ENCODE results near the gene PRKG1. TPM values are rescaled to one million over a fixed set of nuclear protein-coding genes. Genes with fewer than 3 reads are reported as not detected.

PRKG1 gene
- total RNA-seq, 1 experiment from 2014 or later, result 7.4 TPM

DNA sequence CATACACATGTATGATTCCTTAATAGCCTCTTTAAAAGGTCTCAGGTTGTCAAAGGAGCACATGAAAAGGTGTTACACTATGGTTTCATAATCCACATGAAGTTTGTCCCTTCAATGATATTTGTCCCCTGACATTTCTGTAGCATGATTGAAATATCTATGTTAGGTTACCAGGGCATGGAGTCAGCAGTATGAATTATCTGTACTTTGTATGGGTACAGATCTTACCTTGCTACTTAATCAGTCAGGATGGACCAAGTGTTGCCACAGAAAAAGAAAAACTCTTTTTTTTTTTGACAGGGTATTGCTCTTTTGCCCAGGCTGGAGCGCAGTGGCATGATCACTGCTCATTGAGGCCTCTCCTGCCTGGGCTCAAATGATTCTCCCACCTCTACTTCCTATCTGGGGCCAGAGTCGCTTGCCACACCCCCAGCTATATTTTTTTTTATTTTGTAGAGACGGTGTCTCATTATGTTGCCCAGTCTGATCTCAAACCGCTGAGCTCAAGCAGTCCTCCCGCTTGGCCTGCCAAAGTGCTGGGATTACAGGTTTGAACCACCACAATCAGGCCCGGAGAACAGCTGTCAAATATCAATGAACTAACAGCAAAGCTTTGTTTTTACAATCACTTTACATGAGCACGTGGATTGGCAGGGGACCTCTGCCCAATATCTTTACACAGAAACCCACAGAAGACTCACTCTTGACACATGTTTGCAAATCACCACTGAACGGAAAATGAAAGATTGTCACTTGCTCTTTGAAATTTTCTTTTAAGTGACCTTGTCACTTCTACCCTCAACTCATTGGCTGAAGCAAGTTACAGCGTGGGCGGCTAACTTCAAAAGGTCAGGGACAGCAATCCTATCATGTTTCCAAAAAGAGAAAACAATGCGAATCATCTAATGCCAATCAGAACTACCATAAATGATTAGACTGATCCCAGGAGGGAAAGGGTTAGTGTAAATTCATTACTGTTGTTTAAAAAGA, 140.2 kb downstream of the PRKG1 start:
- ChIA-PET CTCF (interaction anchor here (0.7 kb wide), 1 partner anchor 155 kb away, joined by 5 read pairs; no protein-coding TSS in a partner anchor), POLR2A (ENCODE audit: unreplicated experiment) (no interaction called here)
- no peaks in the 10 kb centered on the region for H4K20me1 ChIP-seq (ENCODE audit: low read length)
- BruUV-seq (replicated peaks), result no TSS peak
- DNase-seq (no peak), ATAC-seq (no peak)
- no peak overlapping the region for H3K9ac ChIP-seq (ENCODE audit: low read length)
- TF ChIP-seq EZH2phosphoT487 (IDR thresholded peaks at IDR 0.05; ENCODE audit: borderline replicate concordance, low read length), result no peak
- TF ChIP-seq EZH2 (IDR thresholded peaks at IDR 0.05; ENCODE audit: low read length, unreplicated experiment), result no peak
- TF ChIP-seq, protein P1, sequence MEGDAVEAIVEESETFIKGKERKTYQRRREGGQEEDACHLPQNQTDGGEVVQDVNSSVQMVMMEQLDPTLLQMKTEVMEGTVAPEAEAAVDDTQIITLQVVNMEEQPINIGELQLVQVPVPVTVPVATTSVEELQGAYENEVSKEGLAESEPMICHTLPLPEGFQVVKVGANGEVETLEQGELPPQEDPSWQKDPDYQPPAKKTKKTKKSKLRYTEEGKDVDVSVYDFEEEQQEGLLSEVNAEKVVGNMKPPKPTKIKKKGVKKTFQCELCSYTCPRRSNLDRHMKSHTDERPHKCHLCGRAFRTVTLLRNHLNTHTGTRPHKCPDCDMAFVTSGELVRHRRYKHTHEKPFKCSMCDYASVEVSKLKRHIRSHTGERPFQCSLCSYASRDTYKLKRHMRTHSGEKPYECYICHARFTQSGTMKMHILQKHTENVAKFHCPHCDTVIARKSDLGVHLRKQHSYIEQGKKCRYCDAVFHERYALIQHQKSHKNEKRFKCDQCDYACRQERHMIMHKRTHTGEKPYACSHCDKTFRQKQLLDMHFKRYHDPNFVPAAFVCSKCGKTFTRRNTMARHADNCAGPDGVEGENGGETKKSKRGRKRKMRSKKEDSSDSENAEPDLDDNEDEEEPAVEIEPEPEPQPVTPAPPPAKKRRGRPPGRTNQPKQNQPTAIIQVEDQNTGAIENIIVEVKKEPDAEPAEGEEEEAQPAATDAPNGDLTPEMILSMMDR (conservative IDR thresholded peaks at IDR 0.05; ENCODE audit: low read depth, low read length), result no peak
- H3K36me3 ChIP-seq (ENCODE audit: low read depth, low read length), result no peaks in the 10 kb centered on the region
- no peaks in the 10 kb centered on the region for H3K4me1 ChIP-seq (ENCODE audit: insufficient read depth, low read length)
- H3K4me2 ChIP-seq (ENCODE audit: low read length), result no peak overlapping the region
- H3K27ac ChIP-seq (ENCODE audit: low read length), result no peak overlapping the region
- H3K27me3 ChIP-seq (ENCODE audit: low read length), result no peaks in the 10 kb centered on the region
- H2AFZ ChIP-seq (ENCODE audit: low read length), result no peak overlapping the region
- no peaks in the 10 kb centered on the region for H3F3A ChIP-seq (ENCODE audit: low read length, unreplicated experiment)
- H3K79me2 ChIP-seq (ENCODE audit: low read length), result no peaks in the 10 kb centered on the region
- H3K9me3 ChIP-seq (ENCODE audit: low read length), result no peaks in the 10 kb centered on the region
- no peaks in the 10 kb centered on the region for H3K9me2 ChIP-seq (replicated peaks; ENCODE audit: low read length)
- intact Hi-C loops (cut with micrococcal nuclease), result no loop called here
- H3K4me3 ChIP-seq (ENCODE audit: low read length), result no peak overlapping the region

DNA sequence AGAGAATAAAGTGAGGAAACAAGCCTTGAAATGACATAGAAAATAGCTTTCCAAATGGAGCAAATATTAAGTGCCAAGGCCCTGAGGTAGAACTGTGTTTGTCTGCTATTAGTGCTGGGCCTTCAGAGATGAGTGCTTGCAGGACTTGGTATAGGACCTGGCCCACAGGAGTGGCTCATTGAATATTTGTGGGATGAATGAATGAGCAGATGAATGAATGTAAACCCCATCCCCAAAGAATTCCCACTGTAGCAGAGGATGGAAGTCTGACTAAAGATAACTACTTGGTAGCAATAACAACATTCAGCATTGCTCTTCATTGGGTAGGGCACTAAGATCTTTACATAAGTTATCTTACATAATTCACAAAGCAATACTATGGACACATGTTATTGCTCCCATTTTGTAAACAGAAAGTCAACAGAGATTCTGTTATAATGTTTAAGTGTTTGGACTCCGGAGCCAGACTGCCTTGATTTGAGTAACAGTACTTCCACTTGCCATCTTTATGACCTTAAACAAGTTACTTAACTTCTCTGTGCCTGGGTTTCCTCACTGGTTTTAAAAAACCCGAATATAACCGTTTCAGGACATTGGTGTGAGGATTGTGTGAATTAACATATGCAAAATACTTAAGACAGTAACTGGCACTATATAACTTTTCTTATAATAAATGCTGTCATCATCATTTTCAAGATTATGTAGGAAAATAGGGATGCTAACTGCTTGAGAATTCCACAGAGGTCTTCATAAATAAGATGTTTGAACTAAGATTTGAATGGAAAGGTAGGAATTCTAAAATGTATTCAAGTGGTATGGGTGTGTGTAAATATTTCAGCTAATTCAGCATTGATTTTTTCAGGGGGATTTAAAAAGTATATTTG, 141.9 kb downstream of the PRKG1 start:
- Histone ChIP-seq H3F3A (ENCODE audit: low read length, unreplicated experiment) (no peaks in the 10 kb centered on the region), H2AFZ (ENCODE audit: low read length) (no peak overlapping the region), H3K4me2 (ENCODE audit: low read length) (no peak overlapping the region), H3K9me3 (ENCODE audit: low read length) (no peaks in the 10 kb centered on the region), H3K9ac (ENCODE audit: low read length) (no peak overlapping the region), H3K9me2 (replicated peaks; ENCODE audit: low read length) (no peaks in the 10 kb centered on the region), H3K79me2 (ENCODE audit: low read length) (no peaks in the 10 kb centered on the region), H3K4me3 (ENCODE audit: low read length) (no peak overlapping the region), H3K4me1 (ENCODE audit: insufficient read depth, low read length) (no peaks in the 10 kb centered on the region), H3K36me3 (ENCODE audit: low read depth, low read length) (no peaks in the 10 kb centered on the region), H3K27ac (ENCODE audit: low read length) (no peak overlapping the region), H3K27me3 (ENCODE audit: low read length) (no peaks in the 10 kb centered on the region), H4K20me1 (ENCODE audit: low read length) (no peaks in the 10 kb centered on the region)
- TF ChIP-seq EZH2phosphoT487 (IDR thresholded peaks at IDR 0.05; ENCODE audit: borderline replicate concordance, low read length), result no peak
- TF ChIP-seq, protein P1 (conservative IDR thresholded peaks at IDR 0.05; ENCODE audit: low read depth, low read length), result no peak
- no peak for TF ChIP-seq EZH2 (IDR thresholded peaks at IDR 0.05; ENCODE audit: low read length, unreplicated experiment)
- no peak for DNase-seq
- ChIA-PET CTCF (no interaction called here), POLR2A (ENCODE audit: unreplicated experiment) (no interaction called here)
- no peak for ATAC-seq
- intact Hi-C loops (cut with micrococcal nuclease), result no loop called here
- no TSS peak for BruUV-seq (replicated peaks)
